Measurements from ENCODE around the gene WHRN.

The WHRN gene

DNA sequence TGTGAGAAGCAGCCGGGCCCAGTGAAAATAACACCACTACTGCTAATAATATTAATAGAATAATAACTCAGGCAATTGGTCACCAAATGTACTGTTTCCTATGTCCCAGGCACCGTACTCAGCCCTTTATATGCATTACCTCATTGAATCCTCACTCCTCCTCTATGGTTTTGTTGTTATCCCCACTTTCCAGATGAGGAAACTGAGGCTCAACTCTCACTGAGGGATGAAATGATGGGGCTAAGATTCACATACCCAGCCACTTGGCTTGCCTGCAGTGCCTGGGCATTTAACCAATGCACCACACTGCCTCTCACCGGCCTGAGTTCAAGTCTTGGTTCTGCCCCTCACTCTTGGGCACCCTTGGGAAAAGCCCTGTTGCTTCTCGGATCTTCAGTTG, 34.1 kb downstream of the WHRN start:
- DNase-seq (ENCODE audit: low spot score) = no peak

DNA sequence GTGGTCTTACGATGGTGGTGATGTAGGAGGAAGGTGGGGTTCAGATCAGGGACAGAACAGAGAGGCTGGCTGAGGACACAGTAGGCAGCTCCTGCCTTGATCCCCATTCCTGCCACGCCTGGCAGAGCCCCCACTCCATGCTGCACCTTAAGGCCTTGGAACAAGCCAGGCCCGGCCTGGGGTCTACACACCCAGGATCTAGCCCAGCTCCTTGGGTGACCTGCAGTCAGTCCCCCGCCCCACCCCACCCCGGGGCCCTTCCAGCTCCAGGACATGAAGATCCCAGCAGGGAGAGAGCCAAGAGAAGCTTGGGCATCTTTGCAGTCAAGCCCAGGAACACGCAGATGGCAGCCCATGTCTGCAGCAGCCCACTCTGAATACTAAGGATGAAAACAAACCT, 34.7 kb downstream of the WHRN start:
- DNase-seq (ENCODE audit: low spot score) = no peak

DNA sequence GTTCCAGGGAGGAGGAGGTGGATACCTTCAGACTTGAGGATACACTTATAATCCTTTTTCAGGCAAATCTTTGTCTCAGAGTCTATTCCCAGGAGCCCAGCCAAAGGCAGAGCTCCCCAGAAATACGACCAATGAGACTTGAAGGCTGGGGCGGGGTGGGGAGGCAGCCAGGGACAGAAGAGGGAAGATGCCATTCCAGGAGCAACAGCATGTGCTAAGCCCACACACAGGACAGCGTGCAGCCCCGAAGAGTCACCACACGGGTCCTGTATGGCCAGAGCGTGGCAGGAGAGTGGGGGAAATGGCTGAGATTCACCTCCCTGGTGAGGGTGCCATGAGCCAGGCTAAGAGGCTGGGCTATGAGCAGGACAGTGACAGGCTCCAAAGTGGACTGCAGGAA, 35.2 kb downstream of the WHRN start:
- DNase-seq (ENCODE audit: low spot score) = no peak

DNA sequence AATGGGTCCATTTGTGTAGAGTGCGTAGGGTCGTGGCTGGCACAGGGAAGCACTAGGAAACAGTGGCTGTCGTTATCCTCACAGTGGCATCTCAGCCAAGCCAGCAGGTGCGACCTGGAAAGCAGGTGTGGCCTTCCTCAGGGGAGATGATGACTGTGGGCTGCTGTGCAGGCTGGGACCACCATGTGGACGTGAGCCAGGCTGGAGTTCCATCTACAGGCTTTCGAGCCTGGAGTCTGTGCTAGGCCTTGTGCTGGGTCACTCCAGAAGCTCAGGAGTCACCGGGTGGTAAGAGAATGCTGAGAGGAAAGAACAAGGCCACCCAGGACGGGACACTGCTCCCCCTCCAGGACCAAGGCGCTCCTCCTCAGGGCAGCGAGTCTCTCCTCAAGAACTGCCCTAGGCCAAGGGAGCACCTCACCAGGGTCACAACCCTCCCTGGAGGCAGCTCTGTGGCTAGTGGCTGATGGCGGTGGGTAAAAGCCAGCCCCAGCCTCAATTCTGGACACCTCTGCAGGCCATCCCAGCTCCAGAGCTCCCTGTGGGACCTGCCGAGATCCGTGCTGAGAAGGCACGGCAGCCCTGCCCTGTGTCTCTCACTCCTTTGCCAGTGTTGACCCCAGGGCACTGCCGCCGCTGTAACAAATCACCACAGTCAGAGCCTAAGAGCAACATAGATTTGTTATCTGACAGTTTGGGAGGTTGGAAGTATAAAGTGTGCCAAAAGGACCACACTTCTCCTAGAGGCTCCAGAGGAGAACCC, 36.0 kb downstream of the WHRN start:
- DNase-seq (ENCODE audit: low spot score) = no peak

DNA sequence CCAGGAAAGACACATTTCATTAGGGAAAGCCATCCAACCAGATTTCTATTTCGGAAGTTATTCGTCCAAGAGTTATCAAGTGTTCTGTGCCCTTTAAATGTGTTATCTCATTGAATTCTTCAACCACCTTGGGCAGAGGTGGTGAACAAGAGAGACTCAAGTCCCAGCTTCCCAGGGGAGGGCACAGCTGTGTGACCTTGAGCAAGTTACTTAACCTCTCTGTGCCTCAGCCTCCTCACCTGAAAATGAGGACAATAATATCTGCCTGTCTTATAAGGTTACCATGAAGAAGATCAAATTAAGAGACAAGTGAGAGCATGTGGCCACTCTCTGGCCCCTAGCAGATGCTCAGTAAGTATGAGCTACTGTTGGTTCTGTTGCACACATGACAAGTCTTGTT, 37.4 kb downstream of the WHRN start:
- no peak for DNase-seq (ENCODE audit: low spot score)

DNA sequence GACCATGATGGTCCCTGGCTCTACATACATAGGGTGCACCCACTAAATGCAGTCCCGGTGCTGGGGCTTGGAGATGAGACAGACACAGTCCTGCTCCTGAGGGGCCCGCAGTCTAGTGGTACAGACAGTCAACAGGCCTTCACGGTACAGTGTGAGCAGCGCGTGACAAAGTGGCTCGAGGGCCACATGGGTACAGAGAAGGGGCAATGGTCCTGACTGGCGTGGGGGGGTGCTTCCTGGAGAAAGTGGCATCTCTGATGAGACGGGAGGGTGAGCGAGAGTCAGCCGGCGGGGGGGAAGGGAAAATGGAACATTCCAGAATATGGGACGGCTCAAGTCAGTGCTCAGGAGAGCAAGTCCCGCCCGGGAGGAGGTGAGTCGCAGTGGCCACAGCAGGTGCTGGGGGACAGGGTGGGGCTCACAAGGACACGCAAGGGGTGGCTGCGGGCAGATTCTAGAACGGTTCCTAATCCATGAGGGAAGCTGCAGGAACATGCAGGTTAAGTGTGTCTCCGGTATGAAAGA, 38.0 kb downstream of the WHRN start:
- DNase-seq (ENCODE audit: low spot score) = no peak

DNA sequence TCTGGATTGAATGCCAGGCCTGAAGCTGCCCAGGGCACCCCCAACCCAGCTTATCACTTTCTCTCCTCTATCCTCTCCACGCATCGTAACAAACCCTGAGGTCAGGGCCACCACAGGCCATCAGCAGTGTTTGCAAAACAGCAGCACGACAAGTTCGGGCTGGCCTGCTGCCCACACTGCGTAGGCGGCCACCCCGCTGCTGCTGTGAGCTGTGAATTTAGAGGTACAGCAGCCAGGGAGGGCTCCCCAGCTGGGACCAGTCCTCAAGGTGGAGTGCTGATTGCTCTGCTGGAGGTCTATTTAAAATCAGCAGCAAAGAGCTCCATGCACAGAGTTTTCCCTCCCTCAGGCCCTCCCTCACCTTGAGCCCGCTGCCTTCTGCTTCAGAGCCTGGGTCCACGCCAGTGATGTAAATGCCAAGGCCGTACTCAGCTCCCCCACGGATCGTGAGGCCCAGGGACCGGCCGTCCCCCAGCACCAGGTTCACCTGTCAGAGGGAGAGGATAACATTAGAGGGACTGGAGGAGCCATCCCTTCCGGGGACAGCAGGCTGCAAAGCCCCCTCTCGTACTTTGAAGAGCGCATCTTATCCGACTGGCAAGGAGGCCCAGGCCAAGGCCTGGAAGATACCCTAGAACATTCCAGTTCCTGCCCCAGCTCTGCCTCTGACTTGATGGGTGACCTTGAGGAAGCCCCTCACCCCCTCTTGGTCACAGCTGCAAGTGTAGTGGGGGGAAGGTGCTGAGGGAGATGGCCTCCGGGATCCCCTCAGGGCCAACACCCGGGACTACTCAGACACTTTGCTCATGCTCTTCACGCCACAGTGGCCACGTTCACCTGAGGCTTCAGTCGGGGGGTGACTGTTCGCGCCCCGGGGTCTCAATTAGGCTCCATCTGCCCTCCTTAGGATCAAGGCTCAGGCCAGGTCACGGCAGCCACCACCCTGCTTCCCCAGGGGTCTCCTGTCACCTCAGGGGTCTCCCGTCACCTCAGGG, 39.1 kb downstream of the WHRN start:
- no peak for DNase-seq (ENCODE audit: low spot score)

DNA sequence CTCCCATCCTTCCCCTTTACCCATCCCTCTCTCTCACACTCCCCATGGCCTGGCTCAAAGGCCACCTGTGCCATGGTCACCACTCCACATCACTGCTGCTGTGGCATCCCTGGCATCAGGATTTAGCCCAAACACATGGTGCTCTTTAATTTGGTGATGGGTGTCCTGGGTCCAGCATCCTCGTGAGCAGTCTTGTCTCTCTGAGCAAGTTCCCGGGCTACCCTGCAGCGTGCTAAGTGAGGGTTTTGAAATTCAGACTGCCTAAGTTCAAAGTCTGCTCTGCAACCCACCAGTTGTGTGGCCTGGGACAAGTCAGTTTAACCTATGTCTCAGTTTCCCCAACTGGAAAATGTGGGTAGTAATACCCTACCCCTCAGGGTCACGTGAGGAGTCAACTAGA, 39.9 kb downstream of the WHRN start:
- DNase-seq (ENCODE audit: low spot score) = no peak

DNA sequence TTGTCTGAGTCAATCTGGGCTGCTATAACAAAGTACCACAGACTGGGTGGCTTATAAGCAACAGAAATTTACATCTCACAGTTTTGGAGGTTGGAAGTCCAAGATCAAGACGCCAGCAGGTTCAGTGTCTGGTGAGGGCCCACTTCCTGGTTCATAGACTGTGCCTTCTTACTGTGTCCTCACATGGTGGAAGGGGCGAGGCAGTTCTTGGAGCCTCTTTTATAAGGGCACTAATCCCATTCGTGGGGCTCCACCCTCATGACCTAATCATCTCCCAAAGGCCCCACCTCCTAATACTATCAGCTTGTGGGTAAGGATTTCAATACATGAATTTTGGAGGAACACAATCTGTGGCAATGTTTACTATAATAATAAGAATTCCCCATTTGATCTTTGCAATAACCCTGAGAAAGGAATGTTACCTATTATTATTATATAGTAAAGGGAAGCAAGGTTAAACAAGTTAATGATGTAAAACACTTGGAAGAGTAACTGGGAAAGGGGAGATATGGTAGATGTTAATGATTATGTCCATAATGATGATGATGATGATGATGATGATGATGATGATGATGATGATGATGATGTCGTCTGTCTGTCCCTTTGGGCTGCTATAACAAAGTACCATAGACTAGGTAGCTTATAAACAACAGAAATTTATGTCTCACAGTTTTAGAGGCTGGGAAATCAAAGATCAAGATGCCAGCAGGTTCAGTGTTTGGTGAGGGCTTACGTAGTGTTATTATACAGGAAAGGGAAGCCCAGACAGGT, 40.8 kb downstream of the WHRN start:
- no peak for DNase-seq (ENCODE audit: low spot score)

DNA sequence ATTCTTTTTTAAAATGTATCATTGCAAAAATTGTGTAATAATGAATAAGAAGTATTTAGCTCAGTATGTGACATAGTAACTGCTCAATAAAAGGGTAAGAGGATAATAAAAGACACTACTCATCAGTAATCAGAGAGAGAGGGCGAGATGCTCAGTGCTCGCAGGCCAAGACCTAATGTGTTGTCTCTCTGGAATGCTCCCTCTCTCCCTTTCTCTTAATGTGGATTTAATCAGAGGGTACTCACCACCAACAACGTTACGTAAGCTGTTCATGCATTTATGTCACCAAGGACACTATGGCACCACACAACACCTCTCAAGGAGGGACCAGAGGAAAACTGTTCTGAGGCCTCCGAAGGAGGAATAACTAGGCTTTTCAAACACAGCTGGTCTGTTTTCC, 42.5 kb downstream of the WHRN start:
- no peak for DNase-seq (ENCODE audit: low spot score)

DNA sequence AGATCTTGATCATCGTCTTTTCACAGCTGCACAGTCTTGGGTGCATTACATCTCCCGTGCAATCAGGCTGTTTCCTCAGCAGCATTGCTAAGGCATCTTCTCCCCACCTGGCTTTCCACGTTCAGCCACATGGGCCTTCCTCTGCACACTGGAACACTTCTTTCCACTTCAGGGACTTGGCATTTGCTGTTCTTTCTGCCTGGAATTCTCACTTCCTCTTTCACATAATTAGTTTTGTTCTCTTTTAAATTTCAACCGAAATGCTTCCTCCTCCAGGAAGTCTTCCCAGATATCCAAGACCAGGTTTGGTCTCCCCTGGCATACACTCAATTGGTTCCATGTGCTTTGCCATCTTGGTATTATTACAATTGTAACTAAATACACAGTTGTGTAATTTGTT, 43.8 kb downstream of the WHRN start:
- no peak for DNase-seq (ENCODE audit: low spot score)

DNA sequence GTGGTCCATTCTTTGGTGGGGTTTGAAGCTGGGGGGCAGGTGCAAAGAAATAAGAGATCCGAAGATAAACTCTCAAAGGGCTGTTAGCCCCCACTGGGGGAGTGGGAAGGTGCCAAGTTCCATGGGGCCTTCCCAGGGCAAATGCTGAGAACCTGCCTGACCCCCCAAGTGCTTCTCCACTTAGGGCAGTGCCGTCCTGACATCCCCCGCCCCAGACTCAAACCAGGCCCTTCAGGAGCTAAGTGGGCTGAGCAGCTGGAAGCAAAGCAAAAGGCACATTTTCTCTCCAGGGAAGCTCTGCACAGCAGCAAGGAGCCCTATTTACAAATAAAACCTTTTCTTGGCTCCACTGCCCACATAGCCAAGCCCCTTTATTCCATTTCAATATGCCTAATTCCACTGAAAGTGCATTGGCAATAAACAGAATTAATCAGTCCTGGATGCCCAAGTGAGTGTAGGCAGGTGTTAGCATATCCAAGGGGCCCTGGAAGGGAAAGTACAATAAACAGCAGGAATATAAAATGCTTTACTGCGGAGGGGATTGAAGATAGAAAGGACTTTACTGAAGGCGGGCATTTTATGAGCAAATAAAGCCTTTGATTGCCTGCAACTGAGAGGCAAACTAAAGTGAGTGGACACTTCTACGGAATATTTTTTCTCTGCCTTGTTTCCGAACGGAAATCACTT, 44.6 kb downstream of the WHRN start:
- DNase-seq (ENCODE audit: low spot score) = no peak

DNA sequence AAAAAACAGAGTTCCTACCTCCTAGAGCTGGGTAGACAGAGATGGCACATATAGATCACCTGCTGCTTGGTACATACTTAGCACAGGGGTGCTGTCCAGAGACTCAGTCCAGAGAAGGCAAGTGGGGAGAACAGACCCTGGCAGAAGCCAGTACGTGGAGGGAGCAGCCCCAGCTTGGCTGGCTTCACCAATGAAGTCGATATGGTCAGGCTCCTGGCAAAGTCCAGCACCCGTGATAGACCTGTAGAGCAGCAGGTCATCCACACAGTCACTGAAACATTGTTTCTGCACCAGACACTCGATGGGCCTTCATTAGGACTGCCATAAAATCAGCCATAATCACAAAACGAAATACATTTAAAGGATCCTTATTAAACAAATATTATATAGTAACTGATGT, 45.8 kb downstream of the WHRN start:
- DNase-seq (ENCODE audit: low spot score) = no peak

DNA sequence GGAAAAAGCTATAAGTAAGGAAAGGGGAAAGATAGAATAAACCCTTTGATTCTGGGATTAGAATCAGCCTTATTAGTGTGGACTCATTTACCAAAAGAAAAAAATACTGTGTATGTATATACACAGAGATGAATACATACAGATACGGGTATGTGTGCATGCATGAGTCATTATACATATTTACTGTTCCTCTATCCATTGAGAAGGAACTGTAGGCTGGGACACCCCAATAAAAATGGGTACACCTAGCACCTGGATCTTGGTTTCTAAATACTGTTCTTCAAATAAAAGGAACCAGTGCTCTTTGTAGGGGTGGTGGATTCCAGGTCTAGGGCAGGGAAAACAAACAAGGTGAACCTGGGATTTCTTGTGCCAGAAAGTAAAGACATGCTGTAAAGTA, 48.3 kb downstream of the WHRN start:
- DNase-seq (ENCODE audit: low spot score) = no peak

DNA sequence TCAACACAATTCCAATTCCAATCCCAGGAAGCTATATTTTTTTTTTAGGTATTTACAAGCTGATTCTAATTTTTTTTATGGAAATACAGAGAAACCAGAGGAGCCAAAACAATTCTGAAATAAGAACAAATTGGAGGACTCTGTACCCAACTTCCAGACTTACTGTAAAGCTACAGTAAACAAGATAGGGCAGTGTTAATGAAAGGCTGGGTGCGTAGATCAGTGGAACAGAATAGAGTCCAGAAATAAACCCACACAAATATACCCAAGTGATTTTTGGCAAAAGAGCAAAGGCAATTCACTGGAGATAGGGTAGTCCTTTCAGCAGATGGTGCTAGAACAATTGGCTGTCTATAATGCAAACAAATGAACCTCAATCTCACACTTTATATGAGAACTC, 50.6 kb downstream of the WHRN start:
- no peak for DNase-seq (ENCODE audit: low spot score)

DNA sequence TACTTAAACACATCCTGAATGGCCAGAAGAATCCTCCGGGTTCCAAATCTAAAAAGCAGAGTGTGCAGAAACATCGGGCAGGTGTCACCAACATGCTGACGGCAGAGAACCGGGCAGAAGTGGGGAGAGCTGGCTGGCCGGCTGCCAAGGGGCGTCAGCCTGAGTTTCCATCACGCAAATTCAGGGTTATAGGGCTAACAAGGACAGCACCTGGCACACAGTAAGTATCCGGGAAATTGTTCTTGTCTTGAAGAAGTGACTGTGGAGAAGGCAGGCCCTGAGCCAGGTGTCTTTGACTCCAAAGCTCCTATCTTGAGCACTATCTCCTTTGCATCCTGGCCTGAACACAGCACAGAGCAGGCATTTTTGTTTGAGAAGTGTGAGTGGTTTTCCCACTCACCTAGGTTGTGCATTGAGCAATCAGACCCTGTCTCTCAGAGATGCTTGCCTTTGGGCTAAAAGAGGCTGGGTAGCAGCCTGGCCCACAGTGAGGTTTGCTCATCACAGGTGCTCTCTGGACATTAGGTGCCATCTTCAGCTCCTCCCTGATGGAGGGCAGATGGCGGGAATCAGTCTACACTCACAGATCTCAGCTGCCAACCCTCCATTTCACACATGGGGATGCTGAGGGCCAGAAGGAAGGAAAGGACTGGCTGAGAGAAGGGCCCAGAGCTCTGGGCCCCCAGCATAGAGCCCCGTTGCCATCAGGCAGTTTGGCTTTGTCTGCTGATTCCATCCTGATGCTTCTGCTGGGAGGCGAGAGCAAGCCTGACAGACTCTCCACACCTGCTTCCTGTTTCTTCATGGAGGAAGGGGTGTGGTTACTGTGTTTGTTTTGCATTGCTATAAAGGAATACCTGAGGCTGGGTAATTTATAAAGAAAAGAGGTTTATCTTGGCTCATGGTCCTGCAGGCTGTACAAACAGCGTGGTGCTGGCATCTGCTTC, 52.8 kb downstream of the WHRN start:
- DNase-seq (ENCODE audit: low spot score) = no peak

DNA sequence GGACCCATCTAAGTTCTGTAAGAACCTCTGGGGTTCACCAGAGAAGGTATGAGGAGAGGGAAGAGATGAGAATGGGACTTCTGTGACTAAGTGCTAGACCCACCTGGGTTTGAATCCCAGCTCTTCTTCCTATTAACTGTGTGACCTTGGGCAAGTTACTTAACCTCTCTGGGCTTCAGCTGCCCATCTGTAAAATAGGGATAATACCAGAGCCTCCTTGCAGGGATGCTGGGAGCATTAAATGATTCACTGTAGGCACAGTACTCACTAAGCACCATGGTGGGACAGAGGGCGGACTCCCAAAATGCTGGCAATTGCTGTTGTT, 53.6 kb downstream of the WHRN start:
- DNase-seq (ENCODE audit: low spot score) = no peak

DNA sequence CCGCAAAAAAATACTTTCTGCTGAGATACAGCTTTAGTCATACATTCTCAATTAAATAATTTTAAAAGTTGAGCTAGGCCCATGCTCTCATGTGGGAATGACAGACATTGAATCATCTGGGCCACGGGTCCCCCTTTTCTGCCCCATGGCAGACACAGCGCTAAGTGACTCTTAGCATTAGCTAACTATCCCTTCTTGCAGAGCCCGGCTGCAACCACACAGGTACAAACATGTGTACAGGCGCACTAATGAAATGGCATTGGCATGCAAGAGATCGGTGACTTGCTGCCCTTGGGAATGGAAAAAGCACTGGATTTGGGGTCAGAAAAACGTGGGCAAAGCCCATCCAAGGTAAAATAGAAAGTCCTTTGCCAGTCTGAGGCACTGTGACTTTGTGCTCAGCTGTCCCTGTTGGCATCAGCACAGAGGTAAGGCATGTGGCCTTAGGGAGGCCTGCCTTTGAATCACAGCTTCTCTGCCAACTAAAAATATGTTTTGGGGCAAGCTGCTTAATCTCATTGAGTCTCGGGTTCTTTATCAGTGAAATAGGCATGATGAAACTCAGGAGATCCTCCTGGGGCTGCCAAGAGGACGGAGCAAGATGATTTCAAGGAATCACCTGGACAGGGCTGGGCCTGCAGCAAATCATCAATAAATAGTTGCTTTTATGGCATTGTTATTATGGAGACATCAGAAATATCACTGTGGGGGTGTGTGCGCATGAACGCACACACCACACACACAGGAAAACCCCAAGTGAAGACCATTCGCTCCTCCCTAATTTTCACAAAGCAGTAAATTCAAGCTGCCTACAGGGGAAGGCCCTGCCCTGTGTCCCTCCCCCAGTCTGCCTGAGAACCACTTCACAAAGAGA, 54.2 kb downstream of the WHRN start:
- DNase-seq (ENCODE audit: low spot score) = no peak

DNA sequence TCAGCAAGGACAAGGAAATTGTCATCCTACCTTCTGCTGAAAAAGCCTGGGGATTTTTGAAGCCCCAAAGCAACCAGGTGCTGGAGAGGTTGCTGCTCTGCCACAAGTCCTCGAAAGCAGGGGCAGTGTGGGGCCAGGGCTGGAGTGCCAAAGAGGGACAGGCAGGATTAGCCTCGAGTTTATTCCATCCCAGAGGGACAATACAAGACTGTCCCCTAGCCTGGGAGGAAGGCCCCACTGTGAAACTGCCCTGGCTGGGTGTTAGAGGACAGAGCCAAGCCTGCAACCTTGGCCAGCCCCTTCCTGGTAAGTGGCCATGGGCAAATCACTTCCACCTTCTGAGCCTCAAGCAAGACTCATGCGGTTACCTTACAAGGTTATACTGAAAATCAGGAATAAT, 55.1 kb downstream of the WHRN start:
- DNase-seq (ENCODE audit: low spot score) = no peak

DNA sequence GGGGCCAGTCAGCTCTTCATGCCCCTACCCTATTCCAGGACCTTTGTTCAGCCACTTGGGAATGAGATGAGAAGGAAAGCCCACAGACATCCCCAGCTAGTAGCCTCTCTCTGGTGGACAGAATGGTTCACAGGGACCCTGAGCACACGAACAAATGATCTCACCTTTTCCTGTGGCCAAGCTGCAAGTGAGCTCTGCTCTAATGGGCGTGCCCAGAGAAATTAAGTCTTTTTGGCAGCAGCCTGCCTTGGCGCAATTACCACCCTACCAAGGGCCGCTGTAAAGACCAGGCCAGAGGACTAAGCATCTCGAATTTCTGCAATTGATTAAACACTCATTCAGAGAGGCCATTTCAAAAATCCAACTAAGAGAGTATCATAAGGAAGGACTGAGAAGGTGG, 56.0 kb downstream of the WHRN start:
- no peak for DNase-seq (ENCODE audit: low spot score)
